GM20431 (cell line): ENCODE results near the gene CLIP1.
"Not testable (repeated sequence)": the region's sequence is repeated elsewhere in the genome, so short reads cannot be mapped to it uniquely, and the experiment has no call there.

ENCODE experiments used
- in situ Hi-C: fragments of 300-500 bp; cut with MseI, MboI; formaldehyde crosslinking; loops from one replicate; pipeline ENCODE4 v1.15.0; 2020; ENCODE audit warnings: low sequenced_read_pairs; ENCODE audit not compliant: unreplicated experiment

CLIP1 gene

GRCh38 chr12:122402264-122402663, 20.2 kb downstream of the CLIP1 start:
- in situ Hi-C loops: loop anchor here (10.0 kb wide), 1 partner anchor 73 kb away; no protein-coding TSS in a partner anchor

- in situ Hi-C loops: loop anchor here (10.0 kb wide), 1 partner anchor 75 kb away; no protein-coding TSS in a partner anchor
Measured at GRCh38 chr12:122399592-122400373, 22.7 kb downstream of the CLIP1 start.

- in situ Hi-C loops: no loop called here
Measured at GRCh38 chr12:122399254-122399591, 23.2 kb downstream of the CLIP1 start.

- in situ Hi-C loops: not testable (repeated sequence)
Measured at GRCh38 chr12:122397981-122398380, 24.5 kb downstream of the CLIP1 start.

DNA sequence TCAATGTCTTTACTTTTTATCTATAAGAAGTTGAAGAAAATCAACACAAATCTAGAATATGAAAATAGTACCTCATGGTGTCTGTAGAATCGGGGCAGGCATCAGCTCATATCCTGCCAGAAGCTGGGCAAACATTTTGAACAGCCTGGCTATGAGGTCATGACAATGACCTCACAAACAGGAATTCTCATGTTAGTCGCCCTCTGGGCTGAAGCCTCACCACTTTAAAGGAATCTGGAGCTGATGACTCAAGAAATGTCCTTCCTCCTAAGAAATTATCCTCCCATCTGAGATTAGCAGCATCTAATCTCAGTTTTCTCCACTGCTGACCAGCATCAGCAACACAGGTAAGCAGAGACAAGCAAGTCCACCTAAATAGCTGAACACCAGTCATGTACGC, 27.1 kb downstream of the CLIP1 start:
- in situ Hi-C loops: no loop called here

GRCh38 chr12:122394626-122395194, 27.8 kb downstream of the CLIP1 start:
- in situ Hi-C loops: no loop called here

GRCh38 chr12:122393817-122394216, 28.7 kb downstream of the CLIP1 start:
- in situ Hi-C loops: no loop called here

- in situ Hi-C loops: no loop called here
Measured at GRCh38 chr12:122392411-122392810, 30.1 kb downstream of the CLIP1 start.

DNA sequence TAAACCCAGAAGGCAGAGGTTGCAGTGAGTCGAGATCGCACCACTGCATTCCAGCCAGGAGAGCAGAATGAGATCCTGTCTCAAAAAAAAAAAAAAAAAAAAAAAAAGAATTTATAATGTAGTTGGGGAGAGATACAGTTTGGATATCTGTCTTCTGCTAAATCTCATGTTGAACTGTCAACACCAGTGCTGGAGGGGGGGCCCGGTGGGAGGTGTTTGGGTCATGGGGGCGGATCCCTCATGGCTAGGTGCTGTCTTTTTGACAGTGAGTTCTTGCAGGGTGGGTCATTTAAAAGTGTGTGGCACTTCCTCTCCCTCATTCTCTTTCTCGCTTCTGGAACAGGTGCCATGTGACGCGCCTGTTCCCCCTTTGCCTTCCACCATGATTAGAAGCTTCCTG, 32.8 kb downstream of the CLIP1 start:
- in situ Hi-C loops: no loop called here

- in situ Hi-C loops: no loop called here
Measured at GRCh38 chr12:122387887-122388286, 34.6 kb downstream of the CLIP1 start.

DNA sequence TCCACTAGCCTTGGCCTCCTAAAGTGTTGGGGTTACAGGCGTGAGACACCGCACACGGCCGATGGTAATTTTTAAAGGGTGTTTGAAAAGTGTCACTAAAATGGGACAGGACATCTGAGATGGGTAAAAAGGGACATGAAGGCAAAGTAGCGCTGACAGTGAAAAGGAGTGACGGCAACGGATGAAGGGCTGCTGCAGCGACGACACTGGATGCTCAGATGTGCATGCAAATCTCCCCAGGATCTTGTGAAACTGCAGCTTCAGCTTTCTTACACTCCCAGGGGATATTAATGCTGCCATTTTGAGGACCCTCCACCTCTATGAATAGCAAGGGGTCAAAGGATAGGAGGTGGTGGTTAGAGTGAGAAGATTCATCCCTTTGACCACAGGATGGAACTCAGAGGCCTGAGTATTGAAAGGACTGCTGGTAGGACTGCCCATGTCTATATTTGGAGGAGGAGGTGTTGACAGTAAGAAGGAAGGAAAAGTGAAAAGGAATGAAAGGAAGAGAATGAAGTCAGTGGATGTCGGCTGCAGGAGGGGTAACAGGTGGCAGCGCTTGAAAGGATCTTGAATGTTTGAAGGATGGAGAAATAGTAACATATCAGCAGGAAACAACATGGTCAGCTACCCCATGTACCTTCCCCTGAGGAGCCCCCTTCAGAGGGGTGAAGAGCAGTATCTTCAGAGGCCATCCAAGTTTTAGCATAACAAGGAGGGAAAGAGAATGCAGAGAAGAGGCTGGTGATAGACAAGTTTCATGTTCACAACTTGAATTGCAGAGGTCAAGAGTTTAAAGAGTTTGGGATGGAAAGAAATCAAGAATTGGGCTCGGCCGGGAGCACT, 37.1 kb downstream of the CLIP1 start:
- in situ Hi-C loops: no loop called here

DNA sequence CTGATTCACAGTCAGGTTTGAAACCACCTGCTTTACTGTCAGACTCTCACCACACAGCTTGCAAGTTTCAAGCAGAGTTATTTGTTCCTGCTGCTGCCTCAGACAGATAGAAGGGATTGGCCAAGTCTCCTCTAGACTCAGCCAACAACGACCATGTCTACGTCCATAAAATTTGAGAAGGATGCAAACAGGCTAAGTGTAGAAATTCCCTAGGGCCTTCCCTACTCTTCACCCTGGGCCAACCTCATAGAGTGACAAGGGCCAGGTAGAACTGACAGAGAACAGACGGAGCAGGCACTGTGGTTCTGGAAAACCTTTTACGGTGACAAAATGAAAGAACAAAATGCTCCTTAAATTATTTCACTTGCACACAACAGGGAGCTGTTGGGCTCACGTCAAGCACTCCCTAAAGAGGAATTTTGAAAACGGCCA, 39.5 kb downstream of the CLIP1 start:
- in situ Hi-C loops: no loop called here

- in situ Hi-C loops: no loop called here
Measured at GRCh38 chr12:122381021-122381420, 41.4 kb downstream of the CLIP1 start.

- in situ Hi-C loops: not testable (repeated sequence)
Measured at GRCh38 chr12:122376751-122377150, 45.7 kb downstream of the CLIP1 start.

DNA sequence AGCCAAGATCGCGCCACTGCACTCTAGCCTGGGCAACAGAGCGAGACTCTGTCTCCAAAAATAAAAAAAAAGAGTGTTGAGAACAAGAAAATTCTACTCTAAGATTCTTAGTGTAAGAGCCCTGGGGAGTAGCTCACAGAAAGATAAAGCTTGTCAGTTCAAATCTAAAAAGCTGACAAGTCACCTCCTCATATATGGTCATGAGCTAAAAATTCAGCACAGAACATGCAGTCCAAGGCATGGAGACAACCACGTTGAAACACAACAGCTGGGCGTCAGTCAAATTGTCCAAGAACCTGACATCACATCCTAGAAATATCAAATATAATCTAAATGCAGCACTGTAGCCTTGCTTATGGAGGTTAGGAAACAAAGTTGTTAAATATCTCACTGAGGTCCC, 47.8 kb downstream of the CLIP1 start:
- in situ Hi-C loops: no loop called here

- in situ Hi-C loops: no loop called here
Measured at GRCh38 chr12:122371475-122372045, 50.9 kb downstream of the CLIP1 start.

GRCh38 chr12:122368361-122369073, 54.0 kb downstream of the CLIP1 start:
- in situ Hi-C loops: no loop called here

- in situ Hi-C loops: not testable (repeated sequence)
Measured at GRCh38 chr12:122367632-122368031, 54.8 kb downstream of the CLIP1 start.

DNA sequence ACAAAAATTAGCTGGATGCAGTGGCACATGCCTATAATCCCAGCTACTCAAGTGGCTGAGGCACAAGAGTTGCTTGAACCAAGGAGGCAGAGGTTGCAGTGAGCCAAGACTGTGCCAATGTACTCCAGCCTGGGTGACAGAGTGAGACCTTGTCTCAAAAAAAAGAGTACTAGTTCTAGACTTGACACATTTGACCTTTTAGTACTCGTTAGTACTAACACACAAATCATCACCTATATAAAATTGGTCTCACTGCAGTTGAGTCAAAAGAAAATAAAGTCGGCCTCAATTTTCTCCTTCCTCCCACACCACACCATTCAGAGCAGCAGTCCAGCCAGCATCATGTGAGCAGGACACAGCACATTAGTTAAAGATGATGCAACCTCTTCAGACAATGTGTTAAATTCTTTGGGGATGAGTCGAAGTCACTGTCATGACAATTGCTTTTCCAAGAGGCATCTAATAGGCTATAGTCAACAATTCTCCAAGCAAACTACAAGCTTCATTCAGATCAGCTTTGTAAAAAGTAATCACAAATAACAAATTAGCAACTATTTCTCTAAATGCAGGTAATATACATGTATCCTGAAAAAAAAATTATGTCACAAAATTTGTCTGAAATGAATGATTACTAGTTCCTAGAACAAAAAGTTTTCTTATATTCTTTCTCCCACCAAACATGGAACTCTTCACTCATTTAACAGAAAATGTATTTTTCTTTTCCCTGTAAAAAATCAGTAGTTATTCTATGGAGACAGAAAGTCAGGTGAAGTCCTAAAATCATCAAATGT, 55.6 kb downstream of the CLIP1 start:
- in situ Hi-C loops: no loop called here
